H9 (cell line): ENCODE results near the gene ASB4. TPM values are rescaled to one million over a fixed set of nuclear protein-coding genes. Genes with fewer than 3 reads are reported as not detected.

Experiments used
- DNase-seq: peaks from one replicate; pipeline ENCODE4 v3.0.0-alpha.2; 2017
- H2AFZ ChIP-seq: one replicate; pipeline ENCODE4 v1.6.1; 2013; ENCODE audit warnings: mild to moderate bottlenecking, low read length, control low read depth, moderate library complexity
- H2AK5ac ChIP-seq: 2 replicates; pipeline ENCODE4 v1.6.1; 2013; ENCODE audit warnings: low read length, control low read depth, mixed read lengths; ENCODE audit not compliant: insufficient read length
- H2BK120ac ChIP-seq: one replicate; pipeline ENCODE4 v1.6.1; 2013; ENCODE audit warnings: low read depth, mild to moderate bottlenecking, low read length, control low read depth, inconsistent platforms; ENCODE audit not compliant: poor library complexity, severe bottlenecking
- H2BK12ac ChIP-seq: 2 replicates; pipeline ENCODE4 v1.6.1; 2013; ENCODE audit warnings: low read length, control low read depth, mixed read lengths, low read depth; ENCODE audit not compliant: insufficient read length
- H2BK15ac ChIP-seq: 2 replicates; pipeline ENCODE4 v1.6.1; 2013; ENCODE audit warnings: low read depth, low read length, control low read depth
- H2BK20ac ChIP-seq: one replicate; pipeline ENCODE4 v1.6.1; 2013; ENCODE audit warnings: low read depth, mild to moderate bottlenecking, low read length, control low read depth, inconsistent platforms; ENCODE audit not compliant: poor library complexity, severe bottlenecking
- H2BK5ac ChIP-seq: 2 replicates; pipeline ENCODE4 v1.6.1; 2013; ENCODE audit warnings: low read length, control low read depth, mixed read lengths; ENCODE audit not compliant: insufficient read length
- H3K14ac ChIP-seq: 2 replicates; pipeline ENCODE4 v1.6.1; 2013; ENCODE audit warnings: low read length, control low read depth; ENCODE audit not compliant: insufficient read depth
- H3K18ac ChIP-seq: 2 replicates; pipeline ENCODE4 v1.6.1; 2013; ENCODE audit warnings: low read depth, mild to moderate bottlenecking, mixed read lengths, low read length, control low read depth; ENCODE audit not compliant: insufficient read length
- H3K23ac ChIP-seq: 2 replicates; pipeline ENCODE4 v1.6.1; 2013; ENCODE audit warnings: low read length, control low read depth, mixed read lengths, low read depth; ENCODE audit not compliant: insufficient read length
- H3K23me2 ChIP-seq: 2 replicates; pipeline ENCODE4 v1.6.1; 2013; ENCODE audit warnings: low read depth, mild to moderate bottlenecking, mixed read lengths, low read length, control low read depth; ENCODE audit not compliant: insufficient read length, poor library complexity, severe bottlenecking
- H3K27ac ChIP-seq: 2 replicates; pipeline ENCODE4 v1.5.1; 2013; ENCODE audit warnings: low read length, control low read depth, mixed read lengths, low read depth; ENCODE audit not compliant: insufficient read length
- H3K27me3 ChIP-seq: 2 replicates; pipeline ENCODE4 v1.6.1; 2013; ENCODE audit warnings: low read length, control low read depth, inconsistent platforms; ENCODE audit not compliant: insufficient read depth
- H3K4ac ChIP-seq: 2 replicates; pipeline ENCODE4 v1.6.1; 2013; ENCODE audit warnings: low read depth, mild to moderate bottlenecking, control low read depth, inconsistent platforms, low read length, moderate library complexity
- H3K4me1 ChIP-seq: 2 replicates; pipeline ENCODE4 v1.6.1; 2013; ENCODE audit warnings: low read length, control low read depth, inconsistent platforms; ENCODE audit not compliant: insufficient read depth
- H3K4me2 ChIP-seq: 2 replicates; pipeline ENCODE4 v1.6.1; 2013; ENCODE audit warnings: low read length, control low read depth, mixed read lengths; ENCODE audit not compliant: insufficient read length, insufficient read depth
- H3K56ac ChIP-seq: 2 replicates; pipeline ENCODE4 v1.6.1; 2013; ENCODE audit warnings: low read depth, mild to moderate bottlenecking, mixed read lengths, low read length, control low read depth; ENCODE audit not compliant: insufficient read length
- H3K79me1 ChIP-seq: 2 replicates; pipeline ENCODE4 v1.6.1; 2013; ENCODE audit warnings: low read depth, mild to moderate bottlenecking, moderate library complexity, low read length, control low read depth, inconsistent platforms; ENCODE audit not compliant: insufficient read depth, poor library complexity, severe bottlenecking
- H3K79me2 ChIP-seq: 2 replicates; pipeline ENCODE4 v1.6.1; 2013; ENCODE audit warnings: low read length, control low read depth, inconsistent platforms; ENCODE audit not compliant: insufficient read depth
- H3K9ac ChIP-seq: 2 replicates; pipeline ENCODE4 v1.6.1; 2013; ENCODE audit warnings: low read length, control low read depth, mixed read lengths; ENCODE audit not compliant: insufficient read length; ENCODE audit errors: extremely low read depth
- H3K9me3 ChIP-seq: one replicate; pipeline ENCODE4 v1.6.1; 2013; ENCODE audit warnings: low read depth, low read length, inconsistent platforms; ENCODE audit not compliant: control insufficient read depth
- H3T11ph ChIP-seq: one replicate; pipeline ENCODE4 v1.6.1; 2013; ENCODE audit warnings: mild to moderate bottlenecking, low read length, control low read depth, inconsistent platforms
- H4K20me1 ChIP-seq: one replicate; pipeline ENCODE4 v1.6.1; 2013; ENCODE audit not compliant: control insufficient read depth, insufficient read length, insufficient read depth
- H4K5ac ChIP-seq: 2 replicates; pipeline ENCODE4 v1.6.1; 2013; ENCODE audit warnings: low read depth, mild to moderate bottlenecking, mixed read lengths, low read length, control low read depth; ENCODE audit not compliant: insufficient read length
- H4K8ac ChIP-seq: replicated peaks from 2 replicates; pipeline ENCODE4 v1.6.1; 2013; ENCODE audit warnings: low read length, control low read depth, mixed read lengths, low read depth; ENCODE audit not compliant: insufficient read length
- H4K91ac ChIP-seq: 2 replicates; pipeline ENCODE4 v1.6.1; 2013; ENCODE audit warnings: low read depth, mild to moderate bottlenecking, moderate library complexity, mixed read lengths, low read length, control low read depth; ENCODE audit not compliant: insufficient read length
- H3K27ac Mint-ChIP-seq, 3 experiments: 2 replicates in 2 of 3; 3 replicates in 1 of 3; pipeline ENCODE4 v1.8.0; 2020 to 2021; ENCODE audit warnings: mixed read lengths in 3 of 3, mild to moderate bottlenecking in 1 of 3, moderate library complexity in 1 of 3
- H3K27me3 Mint-ChIP-seq: 2 replicates; pipeline ENCODE4 v1.8.0; 2021; ENCODE audit warnings: low read depth, mild to moderate bottlenecking, moderate library complexity, mixed read lengths
- H3K36me3 Mint-ChIP-seq, 3 experiments: 2 replicates in 2 of 3; 3 replicates in 1 of 3; pipeline ENCODE4 v1.8.0; 2020 to 2021; ENCODE audit warnings: low read depth in 3 of 3, mixed read lengths in 3 of 3; ENCODE audit not compliant: insufficient read depth in 1 of 3
- H3K4me1 Mint-ChIP-seq, 2 experiments: 2 replicates each; pipeline ENCODE4 v1.8.0; 2020; ENCODE audit warnings: mixed read lengths in 2 of 2
- H3K4me3 Mint-ChIP-seq, 2 experiments: 2 replicates in 1 of 2; 3 replicates in 1 of 2; pipeline ENCODE4 v1.8.0; 2020 to 2021; ENCODE audit warnings: mild to moderate bottlenecking in 2 of 2, mixed read lengths in 2 of 2, moderate library complexity in 1 of 2
- H3K9me3 Mint-ChIP-seq, 2 experiments: 2 replicates in 1 of 2; 3 replicates in 1 of 2; pipeline ENCODE4 v1.8.0; 2020; ENCODE audit warnings: mild to moderate bottlenecking in 2 of 2, mixed read lengths in 2 of 2, moderate library complexity in 1 of 2
- WGBS: extraction: QIAGEN DNeasy Blood & Tissue Kit; methylation state at CpG from one replicate; pipeline ENCODE4 v1.1.7; 2013; ENCODE audit warnings: missing lambda C conversion rate, low lambda C conversion rate, mixed read lengths; ENCODE audit not compliant: insufficient read length; ENCODE audit errors: extremely low coverage; 5-methylcytosine and 5-hydroxymethylcytosine counted together
- total RNA-seq: library from RNA; stranded (reverse); gene quantifications from 2 replicates; pipeline ENCODE4 v1.2.1, GENCODE V29; 2021
- TF ChIP-seq, protein P1 (sequence below): fragments of 200-600 bp; sonication (generic); conservative IDR thresholded peaks from 3 replicates; pipeline ENCODE4 v1.8.0; 2021; ENCODE audit warnings: antibody characterized with exemption, mild to moderate bottlenecking

ASB4 gene
- total RNA-seq, 1 experiment from 2014 or later, result not detected

DNA sequence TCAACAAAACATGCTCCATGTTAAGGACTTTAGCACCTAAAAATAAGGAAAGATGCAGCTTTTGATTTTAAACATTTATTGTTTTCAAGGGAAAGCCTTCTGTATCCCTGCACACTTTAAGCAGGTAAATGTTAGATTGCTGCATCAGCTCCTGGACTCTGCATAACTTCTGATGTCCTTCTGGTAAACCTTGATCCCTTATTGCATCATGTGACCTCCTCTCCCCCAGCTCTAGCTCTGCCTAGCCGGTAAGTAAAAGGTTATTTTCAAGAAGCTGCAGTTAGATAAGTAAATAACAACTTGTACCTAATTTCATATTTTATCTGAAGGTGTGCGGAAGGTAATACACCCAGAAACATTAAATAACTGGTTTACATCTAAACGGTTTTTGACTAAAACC, 73.1 kb downstream of the ASB4 start:
- no peak overlapping the region for H4K91ac ChIP-seq
- H3K4ac ChIP-seq, result no peak overlapping the region
- H4K20me1 ChIP-seq, result no peaks in the 10 kb centered on the region
- H2BK20ac ChIP-seq, result no peak overlapping the region
- no peak overlapping the region for H4K5ac ChIP-seq
- H2AK5ac ChIP-seq, result no peak overlapping the region
- no peak overlapping the region for H3K23ac ChIP-seq
- TF ChIP-seq, protein P1, sequence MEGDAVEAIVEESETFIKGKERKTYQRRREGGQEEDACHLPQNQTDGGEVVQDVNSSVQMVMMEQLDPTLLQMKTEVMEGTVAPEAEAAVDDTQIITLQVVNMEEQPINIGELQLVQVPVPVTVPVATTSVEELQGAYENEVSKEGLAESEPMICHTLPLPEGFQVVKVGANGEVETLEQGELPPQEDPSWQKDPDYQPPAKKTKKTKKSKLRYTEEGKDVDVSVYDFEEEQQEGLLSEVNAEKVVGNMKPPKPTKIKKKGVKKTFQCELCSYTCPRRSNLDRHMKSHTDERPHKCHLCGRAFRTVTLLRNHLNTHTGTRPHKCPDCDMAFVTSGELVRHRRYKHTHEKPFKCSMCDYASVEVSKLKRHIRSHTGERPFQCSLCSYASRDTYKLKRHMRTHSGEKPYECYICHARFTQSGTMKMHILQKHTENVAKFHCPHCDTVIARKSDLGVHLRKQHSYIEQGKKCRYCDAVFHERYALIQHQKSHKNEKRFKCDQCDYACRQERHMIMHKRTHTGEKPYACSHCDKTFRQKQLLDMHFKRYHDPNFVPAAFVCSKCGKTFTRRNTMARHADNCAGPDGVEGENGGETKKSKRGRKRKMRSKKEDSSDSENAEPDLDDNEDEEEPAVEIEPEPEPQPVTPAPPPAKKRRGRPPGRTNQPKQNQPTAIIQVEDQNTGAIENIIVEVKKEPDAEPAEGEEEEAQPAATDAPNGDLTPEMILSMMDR, result no peak
- no peak overlapping the region for H2BK5ac ChIP-seq
- H2BK120ac ChIP-seq, result no peak overlapping the region
- H3K18ac ChIP-seq, result no peak overlapping the region
- Mint-ChIP-seq H3K9me3 (no peaks in the 10 kb centered on the region), H3K4me1 (no peaks in the 10 kb centered on the region), H3K27me3 (no peaks in the 10 kb centered on the region), H3K27ac (no peak overlapping the region), H3K4me3 (no peak overlapping the region), H3K36me3 (no peaks in the 10 kb centered on the region)
- no peak overlapping the region for H2BK15ac ChIP-seq
- H3K4me2 ChIP-seq, result no peak overlapping the region
- H3K4me1 ChIP-seq, result no peaks in the 10 kb centered on the region
- no peak overlapping the region for H3K27ac ChIP-seq
- H3K79me2 ChIP-seq, result no peaks in the 10 kb centered on the region
- no peak overlapping the region for H2AFZ ChIP-seq
- no peaks in the 10 kb centered on the region for H3K23me2 ChIP-seq
- H3K9me3 ChIP-seq, result no peaks in the 10 kb centered on the region
- H3T11ph ChIP-seq, result no peak overlapping the region
- H3K56ac ChIP-seq, result no peak overlapping the region
- H3K79me1 ChIP-seq, result no peaks in the 10 kb centered on the region
- no peak for DNase-seq
- no peaks in the 10 kb centered on the region for H3K27me3 ChIP-seq
- no peak overlapping the region for H4K8ac ChIP-seq
- WGBS, result no CpG with 5 or more reads among the region's 3 CpGs
- H3K14ac ChIP-seq, result no peak overlapping the region
- H2BK12ac ChIP-seq, result no peak overlapping the region
- no peak overlapping the region for H3K9ac ChIP-seq
